Neural cell (in vitro differentiated cells): ENCODE data around the gene RNLS. TPM values are rescaled to one million over a fixed set of nuclear protein-coding genes. Genes with fewer than 3 reads are reported as not detected.

ENCODE experiments used
- H2AFZ ChIP-seq: fragments of 200-600, 300-800 bp; sonication (generic), shearing (Covaris generic); 2 replicates; pipeline ENCODE4 v1.6.0; 2014; ENCODE audit warnings: low read depth, mild to moderate bottlenecking, antibody characterized with exemption, low read length, moderate library complexity
- H3F3A ChIP-seq: fragments of 200-600 bp; shearing (Covaris generic); 2 replicates; pipeline ENCODE4 v1.6.1; 2016; ENCODE audit warnings: mild to moderate bottlenecking, moderate library complexity, mixed read lengths, antibody characterized with exemption, low read length; ENCODE audit not compliant: insufficient read depth, poor library complexity, severe bottlenecking
- H3K27ac ChIP-seq: fragments of 200-600, 300-800 bp; sonication (generic), shearing (Covaris generic); 2 replicates; pipeline ENCODE4 v1.5.1; 2014; ENCODE audit warnings: mild to moderate bottlenecking, low read length, moderate library complexity
- H3K27me3 ChIP-seq: fragments of 300-800, 200-600 bp; sonication (generic), shearing (Covaris generic); 2 replicates; pipeline ENCODE4 v1.6.0; 2014; ENCODE audit warnings: mild to moderate bottlenecking, low read depth, low read length, moderate library complexity; ENCODE audit not compliant: insufficient read depth
- H3K36me3 ChIP-seq: fragments of 300-800, 200-600 bp; sonication (generic), shearing (Covaris generic); 2 replicates; pipeline ENCODE4 v1.5.1; 2014; ENCODE audit warnings: mild to moderate bottlenecking, antibody characterized with exemption, low read length, moderate library complexity; ENCODE audit not compliant: insufficient read depth
- H3K4me2 ChIP-seq: fragments of 300-800, 200-600 bp; sonication (generic), shearing (Covaris generic); 2 replicates; pipeline ENCODE4 v1.6.0; 2014; ENCODE audit warnings: mild to moderate bottlenecking, low read length
- H3K4me3 ChIP-seq: fragments of 300-800, 200-600 bp; sonication (generic), shearing (Covaris generic); 2 replicates; pipeline ENCODE4 v1.5.1; 2014; ENCODE audit warnings: mild to moderate bottlenecking, low read length, moderate library complexity
- H3K79me2 ChIP-seq: fragments of 200-600 bp; shearing (Covaris generic); replicated peaks from 2 replicates; pipeline ENCODE4 v1.6.0; 2014; ENCODE audit warnings: mild to moderate bottlenecking, low read length, moderate library complexity; ENCODE audit not compliant: insufficient read depth
- H3K9ac ChIP-seq: fragments of 300-800, 200-600 bp; sonication (generic), shearing (Covaris generic); 2 replicates; pipeline ENCODE4 v1.6.1; 2016; ENCODE audit warnings: mild to moderate bottlenecking, low read length, mixed read lengths
- H3K9me2 ChIP-seq: fragments of 200-600 bp; shearing (Covaris generic); 2 replicates; pipeline ENCODE4 v1.6.1; 2016; ENCODE audit warnings: mild to moderate bottlenecking, low read length, mixed read lengths; ENCODE audit not compliant: insufficient read depth
- H3K9me3 ChIP-seq: fragments of 200-600, 300-800 bp; sonication (generic), shearing (Covaris generic); 2 replicates; pipeline ENCODE4 v1.6.1; 2016; ENCODE audit warnings: mild to moderate bottlenecking, mixed run types, low read length, moderate library complexity, mixed read lengths
- H4K20me1 ChIP-seq: fragments of 200-600 bp; shearing (Covaris generic); 2 replicates; pipeline ENCODE4 v1.6.1; 2016; ENCODE audit warnings: mild to moderate bottlenecking, mixed run types; ENCODE audit not compliant: insufficient read depth
- CTCF ChIP-seq: fragments of 450-650 bp; IDR thresholded peaks from 2 replicates; pipeline ENCODE4 v1.5.1; 2014; ENCODE audit warnings: antibody characterized with exemption, mild to moderate bottlenecking, moderate library complexity; ENCODE audit not compliant: poor library complexity, severe bottlenecking
- EZH2 ChIP-seq: fragments of 200-600, 300-800 bp; shearing (Covaris generic), sonication (generic); IDR thresholded peaks from 2 replicates; pipeline ENCODE4 v1.6.1; 2014; ENCODE audit warnings: antibody characterized with exemption, low read length, borderline replicate concordance, mild to moderate bottlenecking; ENCODE audit not compliant: insufficient read depth, poor library complexity, severe bottlenecking
- MXI1 ChIP-seq: fragments of 450-650 bp; conservative IDR thresholded peaks from 2 replicates; pipeline ENCODE4 v1.6.1; 2014; ENCODE audit warnings: antibody characterized with exemption, mild to moderate bottlenecking; ENCODE audit not compliant: poor library complexity, severe bottlenecking
- POLR2AphosphoS5 ChIP-seq: IDR thresholded peaks from 2 replicates; pipeline ENCODE4 v1.6.1; 2012
- RAD21 ChIP-seq: fragments of 450-650 bp; conservative IDR thresholded peaks from 2 replicates; pipeline ENCODE4 v1.6.1; 2014; ENCODE audit warnings: antibody characterized with exemption, mild to moderate bottlenecking, moderate library complexity
- REST ChIP-seq: IDR thresholded peaks from 2 replicates; pipeline ENCODE4 v1.6.1; 2012; ENCODE audit warnings: borderline replicate concordance
- SMC3 ChIP-seq: fragments of 450-650 bp; conservative IDR thresholded peaks from 2 replicates; pipeline ENCODE4 v1.6.1; 2014; ENCODE audit warnings: antibody characterized with exemption, mild to moderate bottlenecking, moderate library complexity; ENCODE audit not compliant: poor library complexity
- TAF1 ChIP-seq: IDR thresholded peaks from 2 replicates; pipeline ENCODE4 v1.6.1; 2012; ENCODE audit warnings: low read depth
- polyA plus RNA-seq: library from polyadenylated mRNA; depleted of rRNA; stranded (reverse); fragments of >200 nt; gene quantifications from 2 replicates; pipeline ENCODE4 v1.2.3, GENCODE V29; 2014

RNLS gene
- polyA plus RNA-seq, 1 donor from 2014 or later = 0.20 TPM

- no peak overlapping the region for H3K4me2 ChIP-seq
- H3F3A ChIP-seq = no peaks in the 10 kb centered on the region
- no peaks in the 10 kb centered on the region for H3K36me3 ChIP-seq
- H4K20me1 ChIP-seq = no peaks in the 10 kb centered on the region
- H3K9ac ChIP-seq = no peak overlapping the region
- no peaks in the 10 kb centered on the region for H3K27me3 ChIP-seq
- TF ChIP-seq MXI1 (no peak), REST (no peak), SMC3 (no peak), CTCF (no peak), TAF1 (no peak), RAD21 (no peak), EZH2 (no peak)
- no peak overlapping the region for H3K27ac ChIP-seq
- no peaks in the 10 kb centered on the region for H3K9me3 ChIP-seq
- H3K79me2 ChIP-seq = no peaks in the 10 kb centered on the region
- no peaks in the 10 kb centered on the region for H3K9me2 ChIP-seq
- H2AFZ ChIP-seq = no peak overlapping the region
- H3K4me3 ChIP-seq = no peak overlapping the region
Measured at GRCh38 chr10:88521791-88522190, 61.3 kb downstream of the RNLS start.

GRCh38 chr10:88515235-88515634 lies 67.9 kb downstream of the RNLS start:
- no peaks in the 10 kb centered on the region for H3K27me3 ChIP-seq
- H3K79me2 ChIP-seq = no peaks in the 10 kb centered on the region
- no peaks in the 10 kb centered on the region for H3F3A ChIP-seq
- H3K9me3 ChIP-seq = no peaks in the 10 kb centered on the region
- no peaks in the 10 kb centered on the region for H4K20me1 ChIP-seq
- no peak overlapping the region for H2AFZ ChIP-seq
- H3K4me2 ChIP-seq = no peak overlapping the region
- H3K36me3 ChIP-seq = no peaks in the 10 kb centered on the region
- H3K4me3 ChIP-seq = no peak overlapping the region
- TF ChIP-seq MXI1 = no peak
- TF ChIP-seq SMC3 = no peak
- TF ChIP-seq POLR2AphosphoS5 = no peak
- no peak for TF ChIP-seq TAF1
- TF ChIP-seq CTCF = no peak
- no peak for TF ChIP-seq RAD21
- no peaks in the 10 kb centered on the region for H3K9me2 ChIP-seq
- H3K27ac ChIP-seq = no peak overlapping the region
- no peak overlapping the region for H3K9ac ChIP-seq
